HG02943 (cell line): ENCODE measurements around the gene GPI.
A peak's percentile ranks its signal among the peaks of the same experiment; 100 is the strongest.

ENCODE experiments used
- ATAC-seq: cut with Tn5 transposase; IDR thresholded peaks from one replicate; pipeline ENCODE4 v1.9.1; 2021; ENCODE audit warnings: mild to moderate bottlenecking, low read depth, moderate library complexity; ENCODE audit not compliant: unreplicated experiment

GPI gene

GRCh38 chr19:34337739-34338138 lies 27.3 kb upstream of the GPI start:
- ATAC-seq = no peak

DNA sequence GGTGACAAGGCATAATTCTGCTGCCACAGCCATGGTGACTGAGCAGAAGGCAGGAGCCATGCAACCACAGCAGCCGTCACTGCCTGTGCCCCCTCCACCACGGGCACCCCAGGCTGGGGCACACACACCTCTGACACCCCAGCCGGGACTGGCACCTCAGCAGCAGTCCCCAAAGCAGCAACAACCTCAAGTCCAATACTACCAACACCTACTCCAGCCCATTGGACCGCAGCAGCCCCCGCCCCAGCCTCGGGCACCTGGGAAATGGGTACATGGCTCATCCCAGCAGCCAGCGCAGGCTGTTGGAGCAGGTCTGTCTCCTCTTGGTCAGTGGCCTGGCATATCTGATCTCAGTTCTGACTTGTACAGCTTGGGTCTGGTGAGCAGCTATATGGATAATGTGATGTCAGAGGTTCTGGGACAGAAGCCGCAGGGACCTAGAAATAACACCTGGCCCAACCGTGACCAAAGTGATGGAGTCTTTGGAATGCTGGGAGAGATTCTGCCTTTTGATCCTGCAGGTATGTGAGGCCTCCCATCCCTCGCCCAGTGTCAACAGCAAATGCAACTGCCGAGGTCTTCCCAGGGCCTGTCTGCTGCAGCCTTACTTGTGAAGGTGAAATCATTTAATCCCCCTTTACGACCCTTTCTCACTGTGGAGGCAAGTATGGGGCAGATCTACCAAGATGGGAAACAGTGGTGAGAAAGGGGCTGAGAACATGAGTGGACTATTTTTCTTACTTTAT lies 22.9 kb upstream of the GPI start:
- no peak for ATAC-seq

DNA sequence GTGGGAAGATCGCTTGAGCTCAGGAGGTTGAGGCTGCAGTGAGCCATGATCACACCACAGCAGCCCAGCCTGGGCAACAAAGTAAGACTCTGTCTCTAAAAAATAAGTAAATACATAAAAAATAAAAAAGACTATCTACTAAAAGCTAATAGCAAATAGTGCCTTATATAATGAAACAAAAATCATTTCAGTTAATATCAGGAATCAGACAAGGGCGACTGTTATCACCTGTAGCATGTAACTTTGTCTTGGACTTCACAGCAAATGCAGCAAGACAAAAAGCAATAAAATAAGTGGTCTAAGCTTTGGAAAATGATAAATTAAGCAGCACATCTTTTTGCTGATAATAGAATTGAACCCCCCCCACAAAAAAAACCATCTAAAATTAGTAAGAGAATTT lies 21.2 kb upstream of the GPI start:
- no peak for ATAC-seq

GRCh38 chr19:34345947-34346351 lies 19.0 kb upstream of the GPI start:
- no peak for ATAC-seq

GRCh38 chr19:34347561-34348165 lies 17.3 kb upstream of the GPI start:
- ATAC-seq = no peak

- ATAC-seq = no peak
Observed at GRCh38 chr19:34348899-34349487, 16.0 kb upstream of the GPI start.

DNA sequence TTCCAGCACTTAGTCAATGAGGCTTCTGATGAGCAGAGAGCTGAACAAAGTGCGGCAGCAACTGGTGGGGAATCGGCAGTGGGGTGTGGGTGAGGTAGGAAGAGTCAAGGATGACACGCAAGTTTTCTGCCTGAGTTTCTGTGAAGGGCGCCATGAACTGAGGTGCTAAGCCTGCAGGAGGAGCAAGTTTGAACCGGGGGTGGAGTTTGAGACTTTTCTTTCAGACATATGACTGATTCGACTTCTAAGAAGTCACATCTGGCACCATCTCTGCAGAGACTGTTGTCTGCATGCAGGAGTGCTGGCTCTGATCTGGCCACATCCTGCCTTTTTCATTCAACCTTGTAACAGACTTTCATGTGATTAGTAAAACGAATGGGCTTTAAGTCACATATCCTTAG lies 14.8 kb upstream of the GPI start:
- ATAC-seq = no peak

GRCh38 chr19:34351382-34351826 lies 13.6 kb upstream of the GPI start:
- no peak for ATAC-seq

DNA sequence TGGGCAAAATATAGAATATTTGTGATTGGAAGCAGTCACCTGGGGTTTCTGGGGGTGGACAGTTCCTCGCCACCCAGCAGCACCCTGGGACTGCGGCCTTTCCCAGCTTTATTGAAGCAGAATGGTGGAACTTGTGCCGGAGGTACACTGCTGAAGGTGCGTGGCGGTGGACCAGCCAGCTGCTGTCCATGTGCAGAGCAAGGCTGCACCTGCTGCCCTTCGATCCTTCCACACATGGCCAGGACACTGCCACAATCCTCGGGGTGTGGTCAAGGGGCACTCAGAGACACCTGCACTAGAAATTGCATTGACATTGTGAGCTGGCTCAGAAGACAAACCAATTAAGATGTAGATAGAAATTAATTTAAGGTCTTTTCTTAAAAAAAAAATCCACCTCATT lies 11.4 kb upstream of the GPI start:
- no peak for ATAC-seq

DNA sequence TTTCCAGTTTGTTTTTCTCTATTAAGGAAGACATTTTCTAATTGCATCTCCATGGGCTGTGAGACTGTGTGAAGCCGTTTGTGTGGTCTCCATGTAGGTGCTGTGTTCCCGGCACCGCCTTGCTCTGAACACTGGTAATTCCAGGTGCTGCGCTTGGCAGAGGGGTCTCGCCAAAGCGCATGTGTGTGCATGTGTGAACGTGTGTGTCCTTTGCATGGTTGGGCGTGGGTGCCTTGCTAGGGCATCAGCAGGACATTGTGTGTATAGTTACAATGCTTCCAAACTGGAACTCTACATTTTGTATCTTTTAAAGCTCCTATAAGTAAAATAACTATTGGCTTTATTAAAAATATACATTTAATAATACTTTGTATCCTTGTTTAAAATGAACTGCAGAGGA lies 9.8 kb upstream of the GPI start:
- ATAC-seq = no peak

- no peak for ATAC-seq
Observed at GRCh38 chr19:34356875-34357274, 8.1 kb upstream of the GPI start.

- no peak for ATAC-seq
Observed at GRCh38 chr19:34357431-34357830, 7.6 kb upstream of the GPI start.

DNA sequence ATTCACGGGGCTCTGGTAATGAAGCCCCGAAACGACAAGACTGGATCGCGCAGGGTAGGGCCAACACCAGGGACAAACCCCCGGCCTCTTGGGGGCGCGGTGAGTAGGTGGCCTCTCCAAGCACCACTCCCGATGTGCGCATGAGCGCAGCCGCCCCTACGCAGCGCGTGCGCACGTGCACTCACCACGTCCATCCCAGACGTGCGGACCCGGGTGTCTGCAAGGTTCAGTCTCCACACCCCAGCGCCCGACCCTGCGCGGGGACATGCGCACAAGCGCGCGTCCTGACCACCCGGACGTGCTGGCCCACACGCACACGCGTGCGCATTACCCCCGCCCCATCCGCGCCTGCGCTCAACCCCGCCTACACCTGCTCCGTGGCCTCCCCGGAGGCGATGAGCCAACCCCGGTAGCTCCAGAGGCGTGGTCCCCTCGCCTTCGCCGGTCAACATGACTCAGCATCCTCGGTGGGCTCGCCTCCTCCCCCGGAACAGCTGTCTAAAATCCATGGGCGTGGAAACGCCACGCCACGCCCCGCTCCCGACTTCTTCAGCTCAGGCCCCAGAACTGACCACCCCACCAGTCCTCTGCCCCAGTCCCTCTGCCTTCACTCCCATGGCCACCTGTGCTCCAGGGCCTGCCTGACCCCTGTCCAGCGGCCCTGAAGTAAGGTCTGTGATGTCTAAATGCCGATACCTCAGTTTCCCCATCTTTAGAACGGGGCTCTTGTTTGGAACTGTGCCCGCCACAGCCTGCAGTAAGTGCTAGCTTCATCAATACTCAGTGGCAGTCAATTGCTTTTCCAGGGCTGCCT lies 5.6 kb upstream of the GPI start:
- ATAC-seq = peak; percentile 95

DNA sequence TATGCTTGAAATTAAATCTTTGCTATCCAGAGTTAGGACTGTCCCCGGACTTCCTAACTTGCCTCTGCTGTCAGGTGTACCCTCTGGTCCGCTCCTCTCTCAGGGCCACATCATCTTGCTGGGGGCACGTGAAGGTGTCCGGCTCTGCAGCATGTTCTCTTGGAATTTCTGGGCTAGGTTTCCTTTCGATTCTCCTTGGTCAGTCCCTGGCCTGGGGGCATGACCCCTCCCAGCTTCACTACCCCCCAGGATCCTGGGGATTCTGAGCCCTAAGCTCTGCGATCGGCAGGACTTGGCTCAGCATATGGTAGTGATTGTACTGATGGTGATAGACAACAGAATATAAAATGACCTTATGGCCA lies 5.1 kb upstream of the GPI start:
- no peak for ATAC-seq

- no peak for ATAC-seq
Observed at GRCh38 chr19:34360354-34360909, 4.6 kb upstream of the GPI start.

DNA sequence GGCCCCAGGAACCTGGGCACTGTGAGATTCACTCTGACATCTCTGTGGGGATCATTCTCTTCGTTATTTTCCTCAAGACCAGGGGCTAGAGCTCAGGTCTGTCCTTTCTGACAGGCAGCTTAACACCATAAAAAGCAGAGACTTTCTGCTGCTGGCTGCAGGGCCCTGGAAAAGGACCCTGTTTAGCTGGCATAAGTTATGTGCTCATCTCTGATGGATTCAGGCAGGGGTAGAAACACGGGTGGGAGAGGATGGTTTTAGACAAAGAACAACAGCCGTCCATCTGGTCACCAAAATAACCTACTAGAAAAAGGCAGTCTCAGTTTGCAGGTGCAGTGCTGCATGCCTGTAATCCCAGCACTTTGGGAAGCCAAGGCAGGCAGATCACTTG lies 2.3 kb upstream of the GPI start:
- ATAC-seq = no peak

- ATAC-seq = no peak
Observed at GRCh38 chr19:34363094-34363493, 1.9 kb upstream of the GPI start.

GRCh38 chr19:34363930-34364329 lies 1.1 kb upstream of the GPI start:
- no peak for ATAC-seq

DNA sequence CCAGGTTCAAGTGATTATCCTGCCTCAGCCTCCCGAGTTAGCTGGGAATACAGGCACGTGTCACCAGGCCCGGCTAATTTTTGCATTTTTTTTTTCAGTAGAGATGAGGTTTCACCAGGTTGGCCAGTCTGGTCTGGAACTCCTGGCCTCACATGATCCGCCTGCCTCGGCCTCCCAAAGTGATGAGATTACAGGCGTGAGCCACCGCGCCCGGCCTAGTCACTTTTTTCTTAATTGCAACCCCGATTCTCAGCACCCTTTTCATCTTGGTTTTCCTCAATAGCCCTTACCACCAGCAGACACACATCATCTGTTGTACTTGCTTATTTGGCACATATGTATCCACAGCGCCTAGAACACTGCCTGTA lies 550 bp upstream of the GPI start:
- ATAC-seq = no peak

DNA sequence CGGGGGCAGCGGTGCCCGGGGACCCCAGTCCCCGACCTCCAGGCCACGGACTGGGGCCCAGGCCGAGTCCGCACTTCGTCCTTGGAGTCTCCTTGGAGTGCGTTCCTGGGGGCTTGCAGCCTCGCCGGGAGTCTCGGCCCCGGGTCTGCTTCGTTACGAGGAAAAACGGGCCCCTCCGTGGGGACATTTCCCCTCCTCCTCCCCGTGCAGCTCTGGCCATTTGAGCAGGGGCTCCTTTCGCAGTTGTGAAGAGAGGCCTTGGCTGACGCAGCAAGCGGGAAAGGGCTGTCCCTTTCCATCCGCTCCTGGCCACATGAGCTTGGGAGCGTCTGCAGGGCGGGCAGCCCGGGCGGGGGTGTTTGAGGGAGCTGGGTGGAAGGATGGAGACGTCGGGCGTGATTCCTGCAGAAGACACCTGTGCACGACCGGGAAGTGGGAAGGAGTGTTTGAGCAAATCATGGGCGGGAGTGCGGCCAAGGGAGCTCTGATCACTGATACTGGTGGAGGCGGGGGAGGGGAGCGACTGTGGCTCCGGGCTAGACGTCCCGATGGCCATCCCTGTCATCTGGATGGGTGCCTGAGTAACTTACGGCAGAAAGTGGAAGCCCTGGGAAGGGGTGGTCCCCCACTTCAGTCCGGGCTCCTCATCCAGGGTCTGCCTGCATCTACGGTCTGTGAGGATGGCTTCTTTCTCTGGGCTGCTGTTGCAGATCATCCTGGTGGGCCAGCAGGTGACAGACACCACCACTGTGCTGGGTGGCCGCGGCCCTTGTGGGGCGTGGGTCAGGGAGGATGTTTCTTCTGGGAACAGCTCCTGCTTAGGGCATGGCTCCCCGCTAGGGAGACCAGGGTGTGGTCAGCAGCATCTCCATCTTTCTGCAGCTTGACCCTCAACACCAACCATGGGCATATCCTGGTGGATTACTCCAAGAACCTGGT lies 736 bp downstream of the GPI start:
- ATAC-seq = no peak
